ENCODE results near the gene TPRKB. TPM values are rescaled to one million over a fixed set of nuclear protein-coding genes. Genes with fewer than 3 reads are reported as not detected.
A peak's percentile ranks its signal among the peaks of the same experiment; 100 is the strongest.
"Not testable (repeated sequence)": the region's sequence is repeated elsewhere in the genome, so short reads cannot be mapped to it uniquely, and the experiment has no call there.

The TPRKB gene
- total RNA-seq, 4 donors from 2014 or later = 15.6 to 33.8 (median 26.3) TPM

GRCh38 chr2:73718851-73719621 is 18.1 kb downstream of the TPRKB start:
- no peaks in the 10 kb centered on the region for H3K36me3 ChIP-seq
- H3K27ac ChIP-seq = no peak overlapping the region
- no peak for ATAC-seq
- H3K4me3 ChIP-seq = no peak overlapping the region
- no peaks in the 10 kb centered on the region for H3K9me3 ChIP-seq
- 72 to 76% methylated on average over 5 to 7 of the region's 11 CpGs for WGBS, 2 donors (ENCODE audit: low coverage in 1 of 2)
- no peaks in the 10 kb centered on the region for H3K4me1 ChIP-seq
- H3K27me3 ChIP-seq = no peaks in the 10 kb centered on the region
- no peak for TF ChIP-seq POLR2AphosphoS5 (IDR thresholded peaks at IDR 0.05)
- TF ChIP-seq POLR2A (IDR thresholded peaks at IDR 0.05) = no peak
- TF ChIP-seq CTCF (IDR thresholded peaks at IDR 0.05) = no peak
- TF ChIP-seq EP300 (IDR thresholded peaks at IDR 0.05) = no peak

GRCh38 chr2:73718421-73718820 is 18.7 kb downstream of the TPRKB start:
- no peak for TF ChIP-seq EP300 (IDR thresholded peaks at IDR 0.05)
- no peak for TF ChIP-seq POLR2A (IDR thresholded peaks at IDR 0.05)
- TF ChIP-seq CTCF (IDR thresholded peaks at IDR 0.05) = no peak
- no peak for TF ChIP-seq POLR2AphosphoS5 (IDR thresholded peaks at IDR 0.05)
- WGBS, 2 donors (ENCODE audit: low coverage in 1 of 2) = 95 to 100% methylated on average over 2 to 3 of the region's 6 CpGs
- no peak overlapping the region for H3K27ac ChIP-seq
- H3K27me3 ChIP-seq = no peaks in the 10 kb centered on the region
- no peaks in the 10 kb centered on the region for H3K36me3 ChIP-seq
- H3K4me3 ChIP-seq = no peak overlapping the region
- no peaks in the 10 kb centered on the region for H3K4me1 ChIP-seq
- ATAC-seq = no peak
- no peaks in the 10 kb centered on the region for H3K9me3 ChIP-seq

- not testable (repeated sequence) for ATAC-seq, H3K4me3 ChIP-seq, H3K27ac ChIP-seq, H3K27me3 ChIP-seq, H3K9me3 ChIP-seq, H3K36me3 ChIP-seq, H3K4me1 ChIP-seq
- WGBS, 2 donors (ENCODE audit: low coverage in 1 of 2) = no CpG with 5 or more reads among the region's 4 CpGs
These were observed 19.4 kb downstream of the TPRKB start for GRCh38 chr2:73717695-73718094.

GRCh38 chr2:73717251-73717606 is 19.9 kb downstream of the TPRKB start:
- Histone ChIP-seq H3K4me3 (no peak overlapping the region), H3K27me3 (no peaks in the 10 kb centered on the region), H3K27ac (peak overlapping the region in 2 of 4 donors; percentile 18 to 52), H3K4me1 (no peaks in the 10 kb centered on the region), H3K36me3 (no peaks in the 10 kb centered on the region), H3K9me3 (no peaks in the 10 kb centered on the region)
- ATAC-seq = no peak
- no peak for TF ChIP-seq CTCF (IDR thresholded peaks at IDR 0.05)
- no peak for TF ChIP-seq POLR2A (IDR thresholded peaks at IDR 0.05)
- TF ChIP-seq POLR2AphosphoS5 (IDR thresholded peaks at IDR 0.05) = no peak
- TF ChIP-seq EP300 (IDR thresholded peaks at IDR 0.05) = no peak

GRCh38 chr2:73716543-73717250 is 20.4 kb downstream of the TPRKB start:
- Histone ChIP-seq H3K4me1 (no peaks in the 10 kb centered on the region), H3K27me3 (no peaks in the 10 kb centered on the region), H3K36me3 (no peaks in the 10 kb centered on the region), H3K4me3 (peak overlapping the region in 1 of 2 donors; percentile 19), H3K9me3 (no peaks in the 10 kb centered on the region), H3K27ac (peak overlapping the region in 3 of 4 donors; percentile 18 to 62 (median 52))
- 18 to 38% methylated on average over 6 to 8 of the region's 8 CpGs for WGBS, 2 donors (ENCODE audit: low coverage in 1 of 2)
- ATAC-seq = peak; percentile 36
- no peak for TF ChIP-seq CTCF (IDR thresholded peaks at IDR 0.05)
- no peak for TF ChIP-seq POLR2A (IDR thresholded peaks at IDR 0.05)

All from gastroesophageal sphincter (tissue), 4 donors.